ENCODE measurements around the gene GRID1.
"Not testable (repeated sequence)": the region's sequence is repeated elsewhere in the genome, so short reads cannot be mapped to it uniquely, and the experiment has no call there.

GRID1 gene

GRCh38 chr10:86246279-86246940 is 120.2 kb downstream of the GRID1 start:
- DNase-seq, result no peak

- no peak for DNase-seq
These were observed 121.6 kb downstream of the GRID1 start for GRCh38 chr10:86245015-86245394.

- DNase-seq, result no peak
These were observed 122.1 kb downstream of the GRID1 start for GRCh38 chr10:86244297-86245014.

- DNase-seq, result no peak
These were observed 122.9 kb downstream of the GRID1 start for GRCh38 chr10:86243651-86244155.

GRCh38 chr10:86242761-86243160 is 123.8 kb downstream of the GRID1 start:
- DNase-seq, result no peak

- DNase-seq, result not testable (repeated sequence)
These were observed 128.5 kb downstream of the GRID1 start for GRCh38 chr10:86238089-86238488.

GRCh38 chr10:86234541-86235270 is 131.9 kb downstream of the GRID1 start:
- no peak for DNase-seq

- DNase-seq, result no peak
These were observed 132.5 kb downstream of the GRID1 start for GRCh38 chr10:86234107-86234506.

GRCh38 chr10:86233131-86233530 is 133.5 kb downstream of the GRID1 start:
- DNase-seq, result no peak

- no peak for DNase-seq
These were observed 134.0 kb downstream of the GRID1 start for GRCh38 chr10:86232644-86233043.

GRCh38 chr10:86231796-86232560 is 134.6 kb downstream of the GRID1 start:
- no peak for DNase-seq

GRCh38 chr10:86230557-86231180 is 135.9 kb downstream of the GRID1 start:
- DNase-seq, result no peak

GRCh38 chr10:86229811-86230556 is 136.6 kb downstream of the GRID1 start:
- DNase-seq, result no peak

GRCh38 chr10:86229376-86229775 is 137.2 kb downstream of the GRID1 start:
- no peak for DNase-seq

GRCh38 chr10:86227501-86228258 is 138.9 kb downstream of the GRID1 start:
- no peak for DNase-seq

GRCh38 chr10:86226781-86227201 is 139.8 kb downstream of the GRID1 start:
- no peak for DNase-seq

GRCh38 chr10:86226016-86226415 is 140.6 kb downstream of the GRID1 start:
- DNase-seq, result no peak

- no peak for DNase-seq
These were observed 141.4 kb downstream of the GRID1 start for GRCh38 chr10:86225103-86225782.

- no peak for DNase-seq
These were observed 142.1 kb downstream of the GRID1 start for GRCh38 chr10:86224354-86225102.

- no peak for DNase-seq
These were observed 143.3 kb downstream of the GRID1 start for GRCh38 chr10:86223256-86223655.
